HL-60/S4 treated with phorbol 12-myristate 13-acetate at 8.2 ng/mL for 4 days and 3 days (cell line): ENCODE results near the gene SAG.
"Not testable (repeated sequence)": the region's sequence is repeated elsewhere in the genome, so short reads cannot be mapped to it uniquely, and the experiment has no call there.

ENCODE experiments used
- in situ Hi-C: fragments of 300-500 bp; cut with MboI; formaldehyde crosslinking; loops from 2 replicates; pipeline ENCODE4 v1.15.0; 2022; ENCODE audit warnings: low sequenced_read_pairs

The SAG gene

DNA sequence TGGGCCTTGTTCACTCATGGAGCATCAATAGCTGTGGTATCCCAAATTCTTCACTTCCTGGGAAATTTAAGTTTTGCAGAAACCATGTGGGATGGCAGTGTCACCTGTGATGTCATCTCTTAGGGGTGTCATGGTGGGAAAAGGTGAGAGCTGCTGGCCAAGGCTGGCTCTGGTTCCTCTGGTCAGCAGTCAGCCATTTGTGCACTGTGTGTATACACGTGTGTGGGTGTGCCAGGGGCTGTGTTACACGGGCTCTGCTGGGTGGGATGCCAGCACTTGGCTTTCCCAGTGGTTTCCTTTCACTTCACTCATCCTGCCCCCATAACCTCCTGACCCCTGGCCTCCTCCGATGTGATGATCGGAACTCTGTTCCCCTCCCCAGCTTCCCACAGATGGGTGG, 21.3 kb downstream of the SAG start:
- in situ Hi-C loops: no loop called here

DNA sequence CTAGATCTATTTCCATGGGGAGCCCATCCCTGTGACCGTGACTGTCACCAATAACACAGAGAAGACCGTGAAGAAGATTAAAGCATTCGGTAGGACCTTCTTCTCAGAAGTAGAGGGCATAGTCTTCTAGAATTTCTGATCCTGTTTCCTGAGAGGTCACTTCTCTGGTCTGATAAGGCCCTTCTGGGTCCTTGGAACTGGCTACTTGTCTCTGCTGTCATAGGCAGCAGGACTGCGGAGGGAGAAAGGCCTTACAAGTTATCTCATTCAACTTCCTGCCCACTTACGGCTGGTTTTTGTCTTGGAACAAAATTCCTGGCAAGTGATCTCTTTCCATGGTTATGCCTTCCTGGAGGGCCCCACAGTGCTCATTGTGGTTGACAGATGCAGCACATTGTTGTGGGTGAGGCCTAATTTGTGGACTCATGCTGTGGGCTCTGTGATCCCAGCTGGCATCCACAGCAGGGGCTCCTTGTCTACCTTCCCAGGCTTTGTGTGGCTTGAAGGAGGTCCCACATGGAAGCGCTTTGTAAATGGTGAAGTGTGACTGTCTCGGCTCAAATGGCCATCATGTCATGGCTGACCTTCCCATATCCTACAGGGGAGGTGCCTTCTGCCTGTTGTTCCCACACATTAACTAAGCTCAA, 22.0 kb downstream of the SAG start:
- in situ Hi-C loops: no loop called here

DNA sequence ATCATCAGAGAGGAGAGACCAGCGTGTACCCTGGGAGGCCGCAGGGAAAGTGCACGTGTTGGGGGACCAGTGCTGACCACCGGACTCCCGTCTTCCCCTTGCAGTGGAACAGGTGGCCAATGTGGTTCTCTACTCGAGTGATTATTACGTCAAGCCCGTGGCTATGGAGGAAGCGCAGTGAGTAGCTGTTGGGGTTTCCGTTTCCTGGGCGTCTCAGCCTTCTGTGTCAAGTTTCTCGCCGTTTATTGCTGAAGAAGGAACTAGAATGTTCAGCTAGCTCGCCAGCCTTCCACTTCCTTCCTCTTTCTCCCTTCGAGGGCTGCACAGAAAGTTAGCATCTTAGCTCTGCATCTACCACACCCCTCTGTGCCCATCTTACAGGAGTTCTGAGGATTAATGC, 23.9 kb downstream of the SAG start:
- in situ Hi-C loops: no loop called here

DNA sequence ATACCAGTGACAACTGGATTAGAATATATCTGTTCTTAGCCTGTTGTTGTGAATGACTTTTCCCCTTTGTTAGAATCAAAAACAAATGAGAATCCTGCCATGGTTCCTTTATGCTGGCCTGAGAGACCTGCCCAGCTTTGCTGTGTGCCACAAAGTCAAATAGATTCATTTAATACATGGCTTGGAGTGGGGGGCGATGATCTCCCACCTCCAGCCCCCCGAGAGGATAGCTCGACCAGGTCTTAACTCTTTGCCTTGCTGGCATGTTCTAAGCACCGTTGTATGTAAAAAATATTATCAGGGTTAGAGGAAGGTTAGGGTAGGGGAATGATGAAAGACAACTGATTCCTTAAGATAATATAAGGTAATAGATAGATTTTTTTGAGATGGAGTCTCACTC, 24.5 kb downstream of the SAG start:
- in situ Hi-C loops: no loop called here

DNA sequence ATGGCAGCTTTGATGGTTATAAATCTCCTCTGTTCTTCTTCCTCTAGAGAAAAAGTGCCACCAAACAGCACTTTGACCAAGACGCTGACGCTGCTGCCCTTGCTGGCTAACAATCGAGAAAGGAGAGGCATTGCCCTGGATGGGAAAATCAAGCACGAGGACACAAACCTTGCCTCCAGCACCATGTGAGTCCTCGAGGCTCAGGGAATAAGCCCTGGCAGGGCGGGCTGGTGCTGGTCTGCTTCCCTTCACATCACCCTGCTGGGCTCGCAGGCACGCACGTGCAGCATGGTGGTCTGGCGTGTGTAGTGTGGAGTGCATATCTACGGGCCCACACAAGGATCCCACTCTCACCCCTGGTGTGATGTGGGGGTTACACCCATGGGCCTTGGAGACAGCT, 27.3 kb downstream of the SAG start:
- in situ Hi-C loops: no loop called here

DNA sequence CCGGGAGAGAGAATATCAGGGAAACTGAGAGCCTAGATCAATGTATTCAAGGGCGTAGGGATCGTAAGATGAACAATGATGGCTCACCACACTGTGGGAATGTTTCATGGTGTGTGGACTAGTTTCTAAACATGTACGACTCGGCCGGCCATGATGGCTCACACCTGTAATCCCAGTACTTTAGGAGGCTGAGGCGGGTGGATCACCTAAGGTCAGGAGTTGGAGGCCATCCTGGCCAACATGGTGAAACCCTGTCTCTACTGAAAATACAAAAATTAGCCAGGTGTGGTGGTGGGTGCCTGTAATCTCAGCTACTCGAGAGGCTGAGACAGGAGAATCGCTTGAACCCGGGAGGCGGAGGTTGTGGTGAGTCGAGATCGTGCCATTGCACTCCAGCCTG, 28.5 kb downstream of the SAG start:
- in situ Hi-C loops: not testable (repeated sequence)

DNA sequence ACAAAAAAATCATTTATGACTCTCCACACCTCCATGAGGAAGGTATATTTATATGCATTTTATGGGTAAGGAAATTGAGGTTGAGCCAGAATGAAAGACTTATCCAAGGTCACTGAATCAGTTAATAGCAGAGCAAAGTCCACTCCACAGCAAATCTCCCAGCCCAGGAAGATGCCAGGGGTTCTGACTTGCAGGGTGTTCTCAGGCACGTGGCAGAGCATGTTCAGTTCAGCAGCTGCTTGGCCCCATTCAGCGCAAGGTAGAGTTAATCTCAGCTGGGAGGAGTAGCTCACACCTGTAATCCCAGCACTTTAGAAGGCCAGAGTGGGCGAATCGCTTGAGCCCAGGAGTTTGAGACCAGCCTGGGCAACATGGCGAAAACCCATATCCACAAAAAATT, 28.9 kb downstream of the SAG start:
- in situ Hi-C loops: no loop called here

DNA sequence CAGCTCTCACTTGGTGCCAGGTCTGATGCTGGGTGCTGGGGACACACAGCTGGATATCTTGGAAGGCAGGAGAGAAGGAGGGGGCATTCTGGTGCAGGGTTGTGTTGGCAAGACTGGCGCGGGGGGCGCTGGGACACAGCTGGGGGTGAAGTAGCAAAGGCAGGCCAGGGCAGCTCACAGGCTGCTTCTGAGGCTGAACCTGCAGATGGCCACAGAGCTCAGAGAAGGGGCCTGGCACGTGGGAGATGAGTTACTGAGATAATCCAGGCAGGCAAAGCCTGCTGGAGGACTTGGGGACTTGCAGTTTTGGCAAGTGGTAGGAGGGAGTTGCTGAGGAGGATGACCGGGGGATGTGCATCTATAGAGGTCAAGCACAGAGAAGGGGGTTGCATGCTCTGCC, 30.4 kb downstream of the SAG start:
- in situ Hi-C loops: no loop called here

DNA sequence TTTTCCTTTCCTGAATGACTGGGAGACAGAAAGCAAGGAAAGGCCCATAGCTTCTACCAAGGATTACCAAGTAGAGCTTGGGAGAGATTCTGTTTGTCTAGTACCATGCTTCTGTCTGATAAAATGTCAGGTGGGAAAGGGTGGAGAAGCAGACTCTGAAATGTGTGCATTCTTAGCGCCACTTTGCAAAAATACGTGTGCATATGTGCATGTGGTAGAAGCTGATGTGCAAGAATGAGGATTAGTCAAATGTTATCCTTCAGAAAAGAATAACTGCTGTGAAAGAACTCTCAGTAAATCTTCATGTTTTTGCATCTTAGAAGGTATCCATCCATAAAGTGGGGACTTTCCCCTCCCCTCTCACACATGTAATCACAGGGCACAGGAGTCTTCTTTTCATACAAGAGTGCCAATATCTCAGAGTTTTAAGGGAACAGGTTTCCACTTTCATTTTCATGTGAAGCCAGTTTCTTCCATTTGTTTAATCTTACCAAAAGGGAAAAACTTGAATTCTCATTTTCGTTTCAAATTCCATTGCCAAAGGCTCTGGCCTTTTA, 31.3 kb downstream of the SAG start:
- in situ Hi-C loops: no loop called here

DNA sequence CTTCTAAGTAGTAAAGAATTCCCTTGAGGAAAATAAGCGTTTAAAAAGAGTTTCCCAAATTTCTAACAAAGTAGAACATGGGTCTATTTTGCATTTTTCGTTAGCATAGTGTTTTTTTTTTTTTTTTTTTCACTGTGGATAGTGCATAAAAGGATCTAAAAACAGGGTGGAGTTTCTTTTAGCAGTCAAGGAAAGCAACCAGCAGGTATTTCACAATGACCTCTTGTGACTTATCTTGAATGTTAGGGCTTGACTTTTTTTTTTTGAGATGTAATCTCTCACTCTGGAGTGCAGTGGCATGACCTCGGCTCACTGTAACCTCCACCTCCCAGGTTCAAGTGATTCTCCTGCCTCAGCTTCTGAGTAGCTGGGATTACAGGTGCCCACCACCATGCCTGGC, 31.8 kb downstream of the SAG start:
- in situ Hi-C loops: no loop called here

DNA sequence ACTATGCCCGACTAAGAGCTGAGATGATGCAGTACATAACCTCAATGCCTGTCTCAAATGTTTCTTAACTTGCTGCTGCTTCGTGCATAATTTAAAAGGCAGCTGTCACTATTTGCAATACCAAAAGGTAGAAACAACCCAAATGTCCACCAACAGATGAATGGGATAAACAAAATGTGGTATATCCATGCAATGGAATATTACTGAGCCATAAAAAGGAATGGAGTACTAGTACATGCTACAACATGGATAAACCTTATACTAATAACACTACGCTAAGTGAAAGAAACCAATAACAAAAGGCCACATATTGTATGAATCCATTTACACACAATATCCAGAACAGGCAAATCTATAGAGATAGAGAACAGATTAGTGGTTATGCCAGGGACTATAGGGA, 33.7 kb downstream of the SAG start:
- in situ Hi-C loops: no loop called here

DNA sequence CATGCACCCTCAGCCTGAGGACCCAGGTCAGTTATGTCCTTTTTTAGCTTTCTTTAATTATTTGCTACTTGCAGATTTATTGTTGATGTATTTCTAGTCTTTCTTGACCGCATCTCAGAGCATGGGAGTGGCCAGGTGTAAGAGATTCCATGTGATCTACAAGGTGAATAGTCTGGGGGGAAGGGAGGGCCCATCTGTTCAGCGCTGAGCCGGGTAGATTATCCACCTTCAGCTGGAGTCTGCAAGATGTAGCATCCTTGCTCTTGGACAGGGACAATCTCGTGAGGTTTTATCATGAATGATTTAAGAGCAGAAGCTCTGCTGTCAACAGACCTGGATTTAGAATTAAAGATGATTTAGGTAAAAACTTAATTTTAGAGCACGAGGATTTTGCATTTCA, 34.7 kb downstream of the SAG start:
- in situ Hi-C loops: no loop called here

DNA sequence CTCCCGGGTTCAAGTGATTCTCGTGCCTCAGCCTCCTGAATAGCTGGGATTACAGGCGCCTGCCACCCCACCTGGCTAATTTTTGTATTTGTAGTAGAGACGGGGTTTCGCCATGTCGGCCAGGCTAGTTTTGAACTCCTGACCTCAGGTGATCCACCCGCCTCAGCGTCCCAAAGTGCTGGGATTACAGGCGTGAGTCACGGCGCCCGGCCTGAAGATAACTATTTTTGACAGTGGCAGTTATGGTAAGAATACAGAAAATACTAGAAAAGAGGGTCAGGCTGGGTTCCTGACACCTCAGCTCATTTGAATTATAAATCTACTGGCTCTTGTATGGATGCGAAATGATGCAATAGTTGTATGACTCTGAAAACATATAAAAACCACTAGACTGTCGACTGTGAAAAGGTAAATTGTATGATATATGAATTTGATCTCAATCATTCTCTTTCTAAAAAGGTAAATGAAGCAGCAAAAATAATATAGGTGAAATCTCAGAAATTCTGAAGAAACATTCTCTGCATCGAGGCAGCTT, 35.6 kb downstream of the SAG start:
- in situ Hi-C loops: no loop called here

DNA sequence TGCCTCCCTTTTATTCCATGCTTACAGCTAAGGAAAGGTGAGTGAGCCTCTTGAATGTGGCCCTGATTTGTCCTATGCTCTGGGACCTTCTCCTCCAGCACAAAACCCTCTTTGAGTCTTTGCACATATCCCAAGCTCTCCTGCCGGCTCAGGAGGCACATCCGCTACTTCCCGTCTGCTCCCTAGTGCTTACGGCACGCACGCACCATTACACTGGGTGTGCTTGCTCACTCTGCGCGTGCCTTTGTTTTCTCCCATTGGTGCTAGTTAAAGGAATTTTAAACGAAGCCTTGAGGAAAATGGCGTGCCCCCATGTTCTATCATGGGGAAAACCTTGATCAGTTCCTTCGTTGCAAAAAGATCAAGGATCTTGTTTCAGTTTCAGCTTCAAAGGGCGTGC, 38.8 kb downstream of the SAG start:
- in situ Hi-C loops: no loop called here

DNA sequence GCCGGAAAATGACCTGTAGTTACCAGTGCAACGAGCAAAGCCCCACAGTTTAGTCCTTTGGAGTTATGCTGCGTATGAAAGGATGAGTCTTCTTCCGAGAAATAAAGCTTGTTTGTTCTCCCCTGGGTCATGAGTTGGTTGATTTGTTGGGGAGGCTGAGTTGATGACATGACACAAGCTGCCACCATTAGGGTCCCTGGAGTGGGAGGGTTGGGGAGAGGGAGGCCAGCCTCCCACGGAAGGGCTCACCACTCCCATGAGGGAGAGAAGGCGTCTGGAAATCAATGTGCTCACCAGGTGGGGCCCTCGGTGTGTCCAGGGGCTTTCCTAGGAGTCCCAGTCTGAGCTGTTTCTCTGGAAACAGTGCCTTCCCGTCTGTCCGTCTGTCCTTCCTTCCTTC, 39.3 kb downstream of the SAG start:
- in situ Hi-C loops: no loop called here

DNA sequence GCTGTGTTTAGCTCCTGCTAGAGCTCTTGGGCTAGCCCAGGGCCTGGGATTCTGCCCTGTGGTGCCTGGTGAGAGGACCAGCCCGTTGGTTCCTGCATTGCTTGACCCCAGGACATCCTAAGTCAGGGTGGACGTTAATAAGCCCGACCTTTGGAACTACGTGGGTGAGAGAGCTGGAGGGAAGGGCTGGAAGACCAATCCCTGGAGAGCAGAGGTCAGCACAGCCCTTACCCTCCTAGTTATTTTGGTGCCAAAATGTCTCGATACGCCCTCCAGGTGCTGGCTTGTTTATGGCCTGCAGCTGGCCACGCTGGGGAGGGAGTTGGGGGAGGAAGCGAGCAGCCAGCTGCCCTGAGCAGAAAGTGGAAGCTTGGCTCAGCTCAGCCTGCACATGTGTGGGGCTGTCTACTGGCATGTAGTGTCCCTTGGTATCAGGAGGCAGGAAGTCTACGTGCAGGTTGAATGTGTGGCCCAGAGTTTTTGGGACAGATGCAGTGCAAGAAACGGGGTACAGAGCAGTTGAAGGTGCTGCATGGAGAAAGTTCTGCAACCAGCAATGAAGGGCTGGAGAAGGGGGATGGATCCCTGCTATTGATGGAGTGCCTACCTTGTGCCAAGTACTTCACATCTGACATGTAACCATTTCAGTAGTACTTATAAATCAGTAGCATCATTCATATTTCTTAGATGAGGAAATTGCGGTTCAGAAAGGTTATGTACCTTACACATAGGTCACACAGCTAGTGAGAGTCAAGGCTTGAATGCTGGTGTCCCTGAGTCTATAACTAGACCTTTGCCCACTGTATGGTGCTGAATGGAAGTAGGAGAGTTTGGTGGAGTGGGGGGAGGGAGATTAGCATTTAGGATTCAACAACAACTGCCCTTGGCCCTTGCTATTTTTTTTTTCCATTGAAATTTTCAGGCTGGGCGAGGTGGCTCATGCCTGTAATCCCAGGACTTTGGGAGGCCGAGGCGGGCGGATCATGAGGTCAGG, 41.7 kb downstream of the SAG start:
- in situ Hi-C loops: no loop called here

DNA sequence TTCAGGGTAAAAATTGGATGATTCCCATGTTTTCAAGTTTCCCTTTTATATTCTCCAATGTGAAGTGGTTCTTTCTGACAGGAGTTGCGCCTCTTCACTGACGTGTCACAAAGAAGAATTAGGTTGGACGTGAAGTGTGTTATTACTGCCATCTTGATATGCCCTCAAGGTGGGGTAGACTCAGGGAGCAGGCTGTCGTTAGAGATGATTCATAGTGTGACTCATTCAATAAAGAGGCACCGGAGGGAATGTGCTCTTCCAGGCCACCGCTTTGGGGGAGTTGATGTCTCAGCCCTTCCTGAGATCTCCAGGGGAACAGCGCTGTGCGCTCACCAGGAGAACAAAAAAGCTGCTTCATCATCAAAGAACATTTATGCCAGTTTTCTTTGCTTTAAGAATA, 43.1 kb downstream of the SAG start:
- in situ Hi-C loops: no loop called here

DNA sequence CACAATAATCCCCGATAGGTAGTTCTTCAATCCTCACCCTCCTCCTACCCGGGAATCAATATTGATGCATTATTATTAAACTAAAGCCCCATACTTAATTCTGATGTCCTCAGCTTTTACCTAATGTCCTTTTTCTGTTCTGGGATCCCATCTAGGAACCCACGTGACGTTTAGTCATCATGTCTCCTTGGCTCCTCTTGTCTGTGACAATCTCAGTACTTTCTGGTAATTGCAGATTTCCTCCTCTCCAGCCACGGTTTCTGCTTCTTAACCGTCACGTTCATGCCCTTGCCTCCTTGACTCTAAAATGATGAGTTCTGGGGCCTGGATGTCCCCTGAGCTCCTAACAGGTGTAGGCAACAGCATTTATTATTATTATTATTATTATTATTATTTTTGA, 43.8 kb downstream of the SAG start:
- in situ Hi-C loops: no loop called here

DNA sequence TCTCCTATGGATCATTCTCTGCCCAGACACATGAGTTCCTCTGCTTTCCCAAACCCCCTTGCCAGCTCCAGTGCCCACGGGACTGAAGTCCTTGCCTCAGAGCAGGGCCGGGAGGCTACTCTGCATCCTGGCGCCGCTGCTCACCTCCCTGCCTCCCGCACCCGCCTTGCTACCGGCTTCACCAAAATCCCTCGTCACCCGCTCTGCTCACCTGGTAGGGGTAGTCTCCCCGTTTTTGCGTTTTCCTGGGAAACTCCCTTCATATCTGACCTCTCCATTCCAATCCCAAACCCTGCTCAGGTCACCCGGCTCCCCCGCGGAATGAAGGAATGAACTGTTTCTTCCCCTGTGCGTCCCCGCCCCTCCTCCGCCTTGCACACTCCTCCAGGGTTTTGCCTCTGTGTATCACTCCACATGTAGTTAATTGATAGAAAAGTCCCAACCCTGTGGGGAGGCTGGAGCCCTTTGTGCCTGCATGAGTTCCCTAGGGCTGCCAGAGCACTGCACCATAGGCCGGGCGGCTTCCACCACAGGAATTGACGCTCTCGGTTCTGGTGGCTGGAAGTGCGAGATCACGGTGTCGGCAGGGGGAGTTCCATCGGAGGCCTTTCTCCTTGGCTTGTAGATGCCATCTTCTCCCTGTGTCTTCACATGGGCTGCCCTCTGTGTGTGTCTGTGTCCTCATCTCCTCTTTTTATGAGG, 44.7 kb downstream of the SAG start:
- in situ Hi-C loops: no loop called here

DNA sequence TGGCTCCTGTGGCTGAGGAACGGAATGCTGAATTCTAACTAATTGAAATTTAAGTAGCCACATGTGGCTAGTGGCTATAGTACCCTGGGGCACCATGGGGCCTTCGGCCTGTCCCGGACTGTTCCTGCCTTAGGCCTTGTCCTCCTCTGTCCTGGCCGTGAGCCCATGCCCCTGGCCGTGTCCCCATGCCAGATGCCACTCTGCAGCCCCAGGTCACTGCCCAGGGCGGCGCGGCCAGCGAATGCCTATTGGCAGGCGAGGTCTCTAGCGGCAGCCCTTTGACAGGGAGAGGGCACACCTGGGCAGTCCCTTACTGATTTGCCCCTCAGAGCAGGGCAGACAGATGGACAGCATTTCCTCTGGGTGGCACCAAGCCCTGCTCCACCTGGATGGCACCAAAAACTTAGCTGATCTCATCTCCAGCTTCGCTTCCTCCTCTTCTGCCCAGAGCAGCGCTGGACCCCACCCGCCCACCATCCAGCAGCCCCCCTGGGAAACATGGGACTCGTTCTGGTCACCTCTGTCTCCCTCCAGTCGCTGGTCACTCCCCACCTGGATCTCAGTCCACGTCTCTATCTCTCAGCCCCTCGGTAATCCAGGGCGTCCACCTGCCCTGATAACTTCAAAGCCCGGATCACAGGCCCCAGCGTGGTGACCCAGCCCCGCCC, 45.6 kb downstream of the SAG start:
- in situ Hi-C loops: no loop called here
